HG02571 (cell line): Measurements from ENCODE around the gene RIMKLA.

Source experiments
- ATAC-seq: cut with Tn5 transposase; IDR thresholded peaks from one replicate; pipeline ENCODE4 v1.9.1; 2021; ENCODE audit warnings: mild to moderate bottlenecking, moderate library complexity; ENCODE audit not compliant: unreplicated experiment

The RIMKLA gene

GRCh38 chr1:42424201-42424600 is 43.6 kb downstream of the RIMKLA start:
- no peak for ATAC-seq

- no peak for ATAC-seq
Measured at GRCh38 chr1:42427240-42427639, 46.6 kb downstream of the RIMKLA start.

- no peak for ATAC-seq
Measured at GRCh38 chr1:42429603-42430002, 49.0 kb downstream of the RIMKLA start.

GRCh38 chr1:42430286-42431135 is 49.9 kb downstream of the RIMKLA start:
- ATAC-seq = no peak

GRCh38 chr1:42431514-42431913 is 50.9 kb downstream of the RIMKLA start:
- no peak for ATAC-seq

- ATAC-seq = no peak
Measured at GRCh38 chr1:42432714-42433113, 52.1 kb downstream of the RIMKLA start.

GRCh38 chr1:42433369-42433768 is 52.8 kb downstream of the RIMKLA start:
- ATAC-seq = no peak

- ATAC-seq = no peak
Measured at GRCh38 chr1:42434340-42434739, 53.7 kb downstream of the RIMKLA start.

- no peak for ATAC-seq
Measured at GRCh38 chr1:42439940-42440339, 59.3 kb downstream of the RIMKLA start.

- ATAC-seq = no peak
Measured at GRCh38 chr1:42442662-42443061, 62.1 kb downstream of the RIMKLA start.

GRCh38 chr1:42449256-42449655 is 68.7 kb downstream of the RIMKLA start:
- ATAC-seq = no peak

- ATAC-seq = no peak
Measured at GRCh38 chr1:42450061-42450460, 69.5 kb downstream of the RIMKLA start.

- no peak for ATAC-seq
Measured at GRCh38 chr1:42453386-42453785, 72.8 kb downstream of the RIMKLA start.

GRCh38 chr1:42454403-42454802 is 73.8 kb downstream of the RIMKLA start:
- ATAC-seq = no peak

- peak; percentile 80 for ATAC-seq
Measured at GRCh38 chr1:42456010-42456753, 75.6 kb downstream of the RIMKLA start, which contains the start of the genes PPCS and ZMYND12. TSS of gene PPCS (plus strand) at chr1:42456543. CDS start at chr1:42456566, 23 bp downstream. TSS of gene ZMYND12 (minus strand) at chr1:42456022. CDS start at chr1:42455997, 25 bp downstream.

- ATAC-seq = peak; percentile 46
Measured at GRCh38 chr1:42456754-42457089, 76.1 kb downstream of the RIMKLA start.

- ATAC-seq = no peak
Measured at GRCh38 chr1:42461196-42461595, 80.6 kb downstream of the RIMKLA start.

- peak; percentile 98 for ATAC-seq
Measured at GRCh38 chr1:42462828-42463763, 82.5 kb downstream of the RIMKLA start, which contains the start of gene CCDC30. TSS of gene CCDC30 (plus strand) at chr1:42463286. CDS start at chr1:42480552, 17,266 bp downstream.

- ATAC-seq = no peak
Measured at GRCh38 chr1:42463921-42464320, 83.3 kb downstream of the RIMKLA start.

- ATAC-seq = no peak
Measured at GRCh38 chr1:42466030-42466429, 85.4 kb downstream of the RIMKLA start.

- ATAC-seq = no peak
Measured at GRCh38 chr1:42469727-42470126, 89.1 kb downstream of the RIMKLA start.
